Measurements from ENCODE around the gene RCOR3. TPM values are rescaled to one million over a fixed set of nuclear protein-coding genes. Genes with fewer than 3 reads are reported as not detected.
"Not testable (repeated sequence)": the region's sequence is repeated elsewhere in the genome, so short reads cannot be mapped to it uniquely, and the experiment has no call there.

Gene RCOR3
- total and polyA plus RNA-seq, 2 donors: 31.6 to 71.2 TPM

DNA sequence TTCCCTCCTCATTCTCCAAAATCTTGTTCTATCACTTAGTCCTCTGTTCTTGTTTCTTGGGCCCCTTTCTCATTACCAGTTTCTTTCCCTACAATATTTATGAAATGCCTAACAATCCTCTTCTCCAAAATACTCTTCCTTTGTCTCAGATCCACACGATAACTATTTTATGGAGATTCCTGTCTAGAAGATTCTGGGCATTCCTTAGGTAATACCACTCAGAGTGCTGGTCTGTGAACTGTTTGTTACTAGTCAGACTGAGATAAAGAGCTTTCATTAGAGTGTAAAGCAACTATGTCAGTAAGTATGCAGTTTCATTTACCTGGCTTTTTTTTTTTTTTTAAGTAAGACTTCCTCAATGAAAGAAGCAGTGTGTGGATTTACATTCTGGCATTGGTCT, 18.1 kb upstream of the RCOR3 start:
- Histone ChIP-seq H3K36me3 (ENCODE audit: insufficient read depth) (no peaks in the 10 kb centered on the region), H3K27ac (ENCODE audit: low read depth) (no peak overlapping the region), H3K4me3 (ENCODE audit: low read depth, low read length) (no peak overlapping the region), H3K4me1 (ENCODE audit: insufficient read depth) (no peaks in the 10 kb centered on the region)
- WGBS: 68% methylated on average over 1 of the region's 1 CpG
- no peak for DNase-seq (ENCODE audit: extremely low spot score)

DNA sequence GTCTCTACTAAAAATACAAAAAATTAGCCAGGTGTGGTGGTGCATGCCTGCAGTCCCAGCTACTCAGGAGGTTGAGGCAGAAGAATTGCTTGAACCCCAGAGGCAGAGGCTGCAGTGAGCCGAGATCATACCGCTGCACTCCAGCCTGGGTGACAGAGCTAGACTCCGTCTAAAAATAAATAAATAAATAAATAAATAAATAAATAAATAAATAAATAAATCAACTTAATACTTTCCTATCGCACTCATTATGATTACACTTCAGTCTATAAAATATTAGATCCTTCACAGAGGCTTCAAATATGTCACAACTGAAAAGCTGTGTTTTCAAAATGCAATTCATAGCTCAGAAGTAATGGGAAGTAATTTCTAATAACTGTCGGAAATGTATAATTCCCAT, 15.5 kb upstream of the RCOR3 start:
- DNase-seq (ENCODE audit: extremely low spot score); H3K36me3 ChIP-seq (ENCODE audit: insufficient read depth); H3K27ac ChIP-seq (ENCODE audit: low read depth); H3K4me3 ChIP-seq (ENCODE audit: low read depth, low read length); H3K4me1 ChIP-seq (ENCODE audit: insufficient read depth): not testable (repeated sequence)
- 95% methylated on average over 5 of the region's 5 CpGs for WGBS

DNA sequence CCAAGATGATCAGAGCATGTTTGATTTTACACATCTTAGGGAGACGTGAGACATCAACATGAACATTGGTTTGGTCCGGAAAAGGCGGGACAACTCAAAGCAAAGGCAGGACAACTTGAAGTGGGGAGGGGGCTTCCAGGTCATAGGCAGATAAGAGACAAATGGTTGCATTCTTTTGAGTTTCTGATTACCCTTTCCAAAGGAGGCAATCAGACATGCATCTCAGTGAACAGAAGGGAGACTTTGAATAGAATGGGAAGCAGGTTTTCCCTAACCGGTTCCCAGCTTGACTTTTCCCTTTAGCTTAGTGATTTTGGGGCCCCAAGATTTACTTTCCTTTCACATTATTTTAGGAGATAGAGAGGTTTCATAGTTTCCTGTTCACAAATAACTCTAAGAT, 12.6 kb upstream of the RCOR3 start:
- not testable (repeated sequence) for H3K27ac ChIP-seq (ENCODE audit: low read depth); DNase-seq (ENCODE audit: extremely low spot score); H3K36me3 ChIP-seq (ENCODE audit: insufficient read depth); H3K4me3 ChIP-seq (ENCODE audit: low read depth, low read length); H3K4me1 ChIP-seq (ENCODE audit: insufficient read depth)
- WGBS: 69% methylated on average over 4 of the region's 4 CpGs

DNA sequence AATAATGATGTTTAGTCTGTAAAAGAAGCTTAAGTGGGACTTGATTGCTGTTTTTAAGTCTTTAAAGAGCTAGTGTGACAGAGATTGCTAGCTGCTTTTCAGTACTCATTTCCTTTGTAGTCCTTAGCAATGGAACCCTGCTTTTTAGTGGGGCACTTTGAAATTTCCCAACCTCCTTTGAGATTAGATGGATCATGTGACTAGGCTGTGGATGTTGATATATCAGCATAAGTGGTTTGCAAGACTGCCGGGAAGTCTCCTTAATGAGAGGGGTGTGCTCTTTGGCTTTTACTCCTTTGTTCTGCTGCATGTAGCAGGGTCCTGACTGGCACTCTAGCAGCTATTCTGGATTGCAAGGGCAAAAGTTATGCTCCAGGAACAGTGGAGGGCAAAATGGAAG, 11.2 kb upstream of the RCOR3 start:
- no peaks in the 10 kb centered on the region for H3K4me1 ChIP-seq (ENCODE audit: insufficient read depth)
- no peaks in the 10 kb centered on the region for H3K36me3 ChIP-seq (ENCODE audit: insufficient read depth)
- 2% methylated on average over 1 of the region's 1 CpG for WGBS
- no peak for DNase-seq (ENCODE audit: extremely low spot score)
- H3K4me3 ChIP-seq (ENCODE audit: low read depth, low read length): no peak overlapping the region
- H3K27ac ChIP-seq (ENCODE audit: low read depth): no peak overlapping the region

DNA sequence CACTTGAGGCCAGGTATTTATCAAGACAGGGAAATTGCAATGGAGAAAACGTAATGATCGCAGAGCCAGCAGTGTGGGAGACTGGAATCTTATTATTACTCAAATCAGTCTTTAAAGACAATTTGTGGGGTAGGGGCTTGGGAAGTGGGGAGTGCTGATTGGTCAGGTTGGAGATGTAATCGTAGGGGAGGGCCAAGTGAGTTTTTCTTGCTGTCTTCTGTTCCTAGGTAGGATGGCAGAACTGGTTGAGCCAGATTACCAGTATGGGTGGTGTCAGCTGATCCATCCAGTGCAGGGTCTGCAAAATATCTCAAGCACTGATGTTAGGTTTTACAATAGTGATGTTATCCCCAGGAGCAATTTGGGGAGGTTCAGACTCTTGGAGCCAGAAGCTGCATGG, 9.6 kb upstream of the RCOR3 start:
- not testable (repeated sequence) for DNase-seq (ENCODE audit: extremely low spot score); H3K4me1 ChIP-seq (ENCODE audit: insufficient read depth); H3K27ac ChIP-seq (ENCODE audit: low read depth); H3K36me3 ChIP-seq (ENCODE audit: insufficient read depth); H3K4me3 ChIP-seq (ENCODE audit: low read depth, low read length)
- 84% methylated on average over 3 of the region's 3 CpGs for WGBS

DNA sequence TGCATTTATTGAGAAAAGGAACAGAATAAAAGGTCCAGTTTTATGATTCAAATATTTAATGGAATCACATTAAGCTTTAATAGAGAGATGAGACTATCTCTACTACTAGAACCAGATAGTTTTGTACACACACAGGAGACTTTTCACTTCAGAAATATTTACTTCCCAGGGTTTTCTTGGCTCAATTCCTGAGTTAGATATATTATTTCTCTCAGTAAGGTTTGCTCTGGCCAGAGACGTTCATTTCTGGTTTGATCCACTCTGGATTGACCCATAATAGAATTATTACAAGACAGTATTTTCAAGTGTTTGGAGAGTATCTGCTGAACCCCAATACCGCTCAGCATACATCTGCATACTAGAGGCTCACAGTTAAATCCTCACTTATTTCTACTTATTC, 1.3 kb upstream of the RCOR3 start:
- Histone ChIP-seq H3K4me3 (ENCODE audit: low read depth, low read length) (peak overlapping the region; percentile 91), H3K27ac (ENCODE audit: low read depth) (peak overlapping the region; percentile 95), H3K4me1 (ENCODE audit: insufficient read depth) (no peaks in the 10 kb centered on the region), H3K36me3 (ENCODE audit: insufficient read depth) (no peaks in the 10 kb centered on the region)
- WGBS: 3% methylated on average over 2 of the region's 2 CpGs
- DNase-seq (ENCODE audit: extremely low spot score): no peak

DNA sequence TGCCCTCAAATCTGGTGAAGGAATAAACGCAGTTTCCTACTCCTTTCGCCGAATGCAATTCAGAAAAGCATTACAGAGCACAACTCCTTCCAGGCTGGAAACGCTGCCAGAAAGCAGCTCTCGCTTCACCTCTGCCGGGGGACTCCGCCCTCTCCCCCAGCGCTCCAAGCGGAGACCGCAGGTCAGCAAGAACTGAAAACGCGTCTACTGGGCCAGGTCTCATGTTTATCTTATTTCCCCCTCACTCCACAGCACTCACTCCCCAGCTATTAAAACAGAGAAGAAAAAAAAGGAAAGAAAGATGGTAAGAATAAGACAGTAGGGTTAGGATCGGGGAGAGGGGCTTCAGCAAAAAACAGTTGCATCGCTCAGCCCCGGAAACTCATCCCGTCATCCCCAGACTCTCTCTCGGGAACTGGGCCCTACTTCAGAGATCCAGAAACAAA, 833 bp upstream of the RCOR3 start:
- Histone ChIP-seq H3K4me3 (ENCODE audit: low read depth, low read length) (peak overlapping the region; percentile 91), H3K27ac (ENCODE audit: low read depth) (peak overlapping the region; percentile 95), H3K4me1 (ENCODE audit: insufficient read depth) (no peaks in the 10 kb centered on the region), H3K36me3 (ENCODE audit: insufficient read depth) (no peaks in the 10 kb centered on the region)
- WGBS: under 1% methylated on average over 17 of the region's 17 CpGs
- DNase-seq (ENCODE audit: extremely low spot score): peak; percentile 84

DNA sequence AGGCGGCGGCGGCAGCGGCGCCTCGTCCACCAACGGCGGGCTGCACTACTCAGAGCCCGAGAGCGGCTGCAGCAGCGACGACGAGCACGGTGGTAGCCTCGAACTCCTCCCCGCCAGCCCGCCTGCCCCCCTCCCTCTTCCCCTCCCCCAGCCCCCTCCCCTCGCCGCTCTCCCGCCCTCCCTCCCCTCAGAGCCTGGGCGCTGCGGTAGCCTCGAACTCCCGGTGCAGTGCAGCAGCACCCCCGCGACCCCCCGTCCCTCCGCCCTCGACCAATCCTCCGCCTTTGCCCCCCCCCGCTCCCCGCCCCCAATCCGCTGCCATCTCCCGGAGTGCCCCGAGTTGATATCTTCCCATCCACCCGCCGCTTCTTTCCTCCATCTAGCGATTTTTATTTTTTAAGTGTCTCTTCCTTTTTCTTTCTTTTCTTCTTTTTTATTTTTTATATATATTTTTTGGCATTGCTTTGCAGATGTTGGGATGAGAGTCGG, 516 bp downstream of the RCOR3 start:
- Histone ChIP-seq H3K4me1 (ENCODE audit: insufficient read depth) (no peaks in the 10 kb centered on the region), H3K36me3 (ENCODE audit: insufficient read depth) (no peaks in the 10 kb centered on the region), H3K4me3 (ENCODE audit: low read depth, low read length) (peak overlapping the region; percentile 91), H3K27ac (ENCODE audit: low read depth) (peak overlapping the region; percentile 98)
- DNase-seq (ENCODE audit: extremely low spot score): peak; percentile 21
- 1% methylated on average over 38 of the region's 39 CpGs for WGBS

DNA sequence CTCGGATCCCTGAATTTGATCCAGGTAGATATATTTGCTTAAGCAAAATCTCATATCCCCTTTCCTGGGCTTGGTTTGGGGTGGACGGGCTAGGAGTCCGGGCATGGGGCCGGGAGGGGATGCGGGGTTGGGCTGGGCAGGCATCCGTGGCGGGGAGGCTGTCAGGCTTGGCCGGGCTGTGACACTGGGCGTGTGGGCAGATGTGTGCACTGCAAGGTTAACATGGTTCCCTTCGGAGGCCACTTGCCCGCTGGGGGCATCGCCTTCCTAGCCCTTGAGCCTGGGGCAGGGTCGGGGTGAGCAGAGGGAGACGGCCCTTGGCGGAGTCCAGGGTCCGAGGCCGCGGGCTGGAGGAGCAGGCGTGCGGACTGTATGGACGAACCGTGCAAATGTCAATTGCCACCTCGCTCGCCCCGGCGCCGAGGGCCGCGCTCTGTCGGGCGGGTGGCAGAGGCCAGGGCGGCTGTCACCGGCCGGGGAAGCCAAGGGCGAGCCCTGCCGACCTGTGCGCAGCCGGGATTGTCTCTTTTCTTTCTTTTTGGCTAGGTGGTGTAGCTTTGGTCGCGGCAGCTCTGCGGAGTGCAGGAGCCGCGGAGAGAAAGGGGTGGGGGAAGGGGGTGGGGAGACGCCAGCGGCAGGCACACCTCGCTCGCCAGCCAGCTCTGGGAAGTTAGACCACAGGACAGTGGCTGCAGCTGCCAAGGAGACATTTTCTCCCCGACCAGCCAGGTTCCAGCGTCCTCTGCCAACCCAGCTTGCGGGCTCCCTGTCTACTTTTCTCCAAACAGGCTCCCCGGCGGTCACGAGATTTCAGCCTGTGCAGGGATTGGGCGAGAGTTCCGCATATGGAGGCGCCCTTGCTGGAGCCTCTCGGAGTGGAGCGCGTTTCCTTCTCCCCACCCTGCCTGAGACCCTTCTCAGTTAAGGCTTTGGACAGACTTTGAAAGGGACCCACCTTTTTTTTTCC, 1.3 kb downstream of the RCOR3 start:
- Histone ChIP-seq H3K36me3 (ENCODE audit: insufficient read depth) (no peaks in the 10 kb centered on the region), H3K4me1 (ENCODE audit: insufficient read depth) (no peaks in the 10 kb centered on the region), H3K27ac (ENCODE audit: low read depth) (peak overlapping the region; percentile 48), H3K4me3 (ENCODE audit: low read depth, low read length) (peak overlapping the region; percentile 91)
- under 1% methylated on average over 59 of the region's 59 CpGs for WGBS
- DNase-seq (ENCODE audit: extremely low spot score): peak; percentile 48

DNA sequence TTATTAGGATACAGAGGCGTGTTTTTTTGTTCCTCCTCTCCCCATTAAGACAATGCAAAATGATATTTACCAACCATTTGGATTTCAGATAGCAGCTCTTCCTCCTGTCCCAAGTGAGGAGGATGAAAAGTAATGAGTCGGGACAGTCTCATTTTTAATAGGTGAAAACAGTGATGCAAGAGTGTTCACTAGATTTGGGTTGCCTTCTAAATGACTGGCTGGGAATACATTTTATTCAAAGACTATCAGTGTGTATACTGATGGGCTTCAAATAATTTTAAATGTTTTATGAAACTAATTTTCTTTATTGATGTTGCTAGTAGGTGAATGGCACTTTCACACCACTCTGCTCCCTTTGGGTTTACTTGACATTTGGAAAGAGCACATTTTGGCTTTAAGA, 2.1 kb downstream of the RCOR3 start:
- H3K4me1 ChIP-seq (ENCODE audit: insufficient read depth): no peaks in the 10 kb centered on the region
- WGBS: 38% methylated on average over 2 of the region's 2 CpGs
- H3K4me3 ChIP-seq (ENCODE audit: low read depth, low read length): no peak overlapping the region
- H3K36me3 ChIP-seq (ENCODE audit: insufficient read depth): no peaks in the 10 kb centered on the region
- no peak overlapping the region for H3K27ac ChIP-seq (ENCODE audit: low read depth)
- DNase-seq (ENCODE audit: extremely low spot score): no peak

DNA sequence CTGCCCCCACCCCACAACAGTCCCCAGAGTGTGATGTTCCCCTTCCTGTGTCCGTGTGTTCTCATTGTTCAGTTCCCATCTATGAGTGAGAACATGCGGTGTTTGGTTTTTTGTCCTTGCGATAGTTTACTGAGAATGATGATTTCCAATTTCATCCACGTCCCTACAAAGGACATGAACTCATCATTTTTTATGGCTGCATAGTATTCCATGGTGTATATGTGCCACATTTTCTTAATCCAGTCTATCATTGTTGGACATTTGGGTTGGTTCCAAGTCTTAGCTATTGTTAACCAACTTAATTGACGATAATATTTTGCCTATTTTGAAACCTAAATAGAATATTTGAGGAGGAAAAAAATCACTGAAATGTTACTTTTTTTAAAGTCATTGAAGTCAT, 3.9 kb downstream of the RCOR3 start:
- 93% methylated on average over 1 of the region's 5 CpGs for WGBS
- not testable (repeated sequence) for H3K36me3 ChIP-seq (ENCODE audit: insufficient read depth); H3K4me1 ChIP-seq (ENCODE audit: insufficient read depth); DNase-seq (ENCODE audit: extremely low spot score); H3K27ac ChIP-seq (ENCODE audit: low read depth); H3K4me3 ChIP-seq (ENCODE audit: low read depth, low read length)

DNA sequence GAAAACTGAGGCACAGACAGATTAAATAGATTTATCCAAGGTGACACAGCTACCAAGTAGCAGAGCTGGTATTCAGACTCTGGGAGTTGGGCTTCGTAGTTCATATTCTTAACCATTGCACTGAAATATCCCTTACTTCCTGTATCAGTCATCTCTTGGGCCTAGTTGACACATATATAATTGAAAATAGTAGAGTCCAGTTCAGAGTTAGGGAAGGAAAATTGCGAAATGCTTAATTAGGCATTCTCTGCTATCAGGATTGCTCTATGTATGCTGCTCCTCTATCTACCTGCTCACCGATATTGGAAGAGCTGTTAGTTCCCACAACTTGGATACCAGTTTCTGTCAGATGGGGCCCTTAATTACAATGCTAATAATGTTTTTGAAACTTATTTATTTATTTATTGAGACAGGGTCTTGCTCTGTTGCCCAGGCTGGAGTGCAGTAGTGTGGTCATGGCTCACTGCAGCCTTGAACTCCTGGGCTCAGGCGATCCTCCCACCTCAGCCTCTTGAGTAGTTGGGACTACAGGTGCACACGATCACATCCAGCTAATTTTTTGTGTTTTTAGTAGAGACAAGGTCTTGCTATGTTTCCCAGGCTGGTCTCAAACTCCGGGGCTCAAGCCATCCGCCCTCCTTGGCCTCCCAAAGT, 8.2 kb downstream of the RCOR3 start:
- Histone ChIP-seq H3K4me1 (ENCODE audit: insufficient read depth) (no peaks in the 10 kb centered on the region), H3K27ac (ENCODE audit: low read depth) (no peak overlapping the region), H3K36me3 (ENCODE audit: insufficient read depth) (no peaks in the 10 kb centered on the region), H3K4me3 (ENCODE audit: low read depth, low read length) (no peak overlapping the region)
- 96% methylated on average over 7 of the region's 7 CpGs for WGBS
- no peak for DNase-seq (ENCODE audit: extremely low spot score)

DNA sequence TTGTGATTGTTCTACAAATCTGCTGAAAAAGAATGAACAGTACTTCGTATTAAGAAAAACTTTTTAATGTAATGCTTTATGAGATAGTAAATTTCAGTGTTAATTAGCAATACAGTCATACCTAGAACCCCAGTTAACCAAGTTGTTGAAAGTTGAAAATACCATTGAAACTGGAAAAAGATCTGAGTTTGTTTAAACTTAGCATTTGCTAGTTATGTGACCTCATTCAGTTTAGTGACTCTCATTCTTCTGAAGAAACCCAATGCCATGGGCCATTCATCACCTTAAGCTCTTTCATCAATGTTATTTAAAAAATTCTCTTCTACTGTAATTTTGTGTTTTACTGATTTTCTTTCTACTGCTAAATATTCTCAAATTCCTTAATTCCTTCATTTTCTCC, 20.2 kb downstream of the RCOR3 start:
- H3K36me3 ChIP-seq (ENCODE audit: insufficient read depth): peaks cover 2% of the 10 kb centered on the region

DNA sequence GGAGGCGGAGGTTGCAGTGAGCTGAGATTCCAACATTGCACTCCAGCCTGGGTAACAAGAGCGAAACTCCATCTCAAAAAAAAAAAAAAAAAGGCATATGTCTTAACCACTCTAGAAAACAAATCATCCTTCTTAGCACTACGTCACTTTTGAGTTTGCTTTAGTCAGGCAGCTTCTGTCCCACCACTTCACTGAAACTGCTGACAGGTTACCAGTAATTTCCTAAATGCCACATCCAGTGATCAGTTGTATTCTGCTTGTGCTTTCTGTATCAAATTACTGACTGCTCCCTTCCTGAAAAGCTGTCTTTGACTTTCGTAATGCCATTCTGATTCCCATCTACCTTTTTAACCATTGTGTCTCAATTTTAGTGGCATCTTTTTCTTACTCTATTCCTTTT, 21.7 kb downstream of the RCOR3 start:
- DNase-seq (ENCODE audit: extremely low spot score): no peak
- no peak overlapping the region for H3K27ac ChIP-seq (ENCODE audit: low read depth)
- no peak overlapping the region for H3K4me3 ChIP-seq (ENCODE audit: low read depth, low read length)
- 97% methylated on average over 4 of the region's 4 CpGs for WGBS
- no peaks in the 10 kb centered on the region for H3K4me1 ChIP-seq (ENCODE audit: insufficient read depth)
- peaks cover 4% of the 10 kb centered on the region for H3K36me3 ChIP-seq (ENCODE audit: insufficient read depth)

More for the DNA sequence above, 20.2 kb downstream of the RCOR3 start:
- Histone ChIP-seq H3K4me1 (ENCODE audit: insufficient read depth) (no peaks in the 10 kb centered on the region), H3K4me3 (ENCODE audit: low read depth, low read length) (no peak overlapping the region), H3K27ac (ENCODE audit: low read depth) (no peak overlapping the region)
- DNase-seq (ENCODE audit: extremely low spot score): no peak
- 44% methylated on average over 1 of the region's 1 CpG for WGBS

Measured in urinary bladder (tissue), 4 donors.